GM21528 (cell line): ENCODE measurements around the gene SLC24A3.
A peak's percentile ranks its signal among the peaks of the same experiment; 100 is the strongest.

ENCODE experiments used
- ATAC-seq: cut with Tn5 transposase; IDR thresholded peaks from one replicate; pipeline ENCODE4 v1.9.1; 2021; ENCODE audit warnings: mild to moderate bottlenecking, moderate library complexity; ENCODE audit not compliant: unreplicated experiment, low FRiP score

The SLC24A3 gene

GRCh38 chr20:19688031-19688806, 475.8 kb downstream of the SLC24A3 start:
- no peak for ATAC-seq

- ATAC-seq = no peak
Measured at GRCh38 chr20:19690462-19690861, 478.0 kb downstream of the SLC24A3 start.

- no peak for ATAC-seq
Measured at GRCh38 chr20:19691125-19691524, 478.7 kb downstream of the SLC24A3 start.

- ATAC-seq = no peak
Measured at GRCh38 chr20:19692100-19692499, 479.7 kb downstream of the SLC24A3 start.

- no peak for ATAC-seq
Measured at GRCh38 chr20:19692685-19693119, 480.3 kb downstream of the SLC24A3 start.

- ATAC-seq = no peak
Measured at GRCh38 chr20:19693508-19693907, 481.1 kb downstream of the SLC24A3 start.

- no peak for ATAC-seq
Measured at GRCh38 chr20:19695081-19695480, 482.6 kb downstream of the SLC24A3 start.

GRCh38 chr20:19696620-19697019, 484.2 kb downstream of the SLC24A3 start:
- no peak for ATAC-seq

- no peak for ATAC-seq
Measured at GRCh38 chr20:19697415-19697814, 485.0 kb downstream of the SLC24A3 start.

GRCh38 chr20:19699180-19699971, 486.9 kb downstream of the SLC24A3 start:
- ATAC-seq = no peak

- no peak for ATAC-seq
Measured at GRCh38 chr20:19701429-19701828, 489.0 kb downstream of the SLC24A3 start.

GRCh38 chr20:19706463-19706862, 494.0 kb downstream of the SLC24A3 start:
- ATAC-seq = peak; percentile 71

GRCh38 chr20:19709635-19710335, 497.3 kb downstream of the SLC24A3 start:
- ATAC-seq = no peak

GRCh38 chr20:19710336-19711120, 498.1 kb downstream of the SLC24A3 start:
- no peak for ATAC-seq

GRCh38 chr20:19711126-19711525, 498.7 kb downstream of the SLC24A3 start:
- no peak for ATAC-seq

- no peak for ATAC-seq
Measured at GRCh38 chr20:19712721-19713260, 500.3 kb downstream of the SLC24A3 start.

- ATAC-seq = no peak
Measured at GRCh38 chr20:19713822-19714578, 501.6 kb downstream of the SLC24A3 start.

GRCh38 chr20:19714579-19714840, 502.1 kb downstream of the SLC24A3 start:
- ATAC-seq = no peak

- ATAC-seq = no peak
Measured at GRCh38 chr20:19715986-19716385, 503.5 kb downstream of the SLC24A3 start.

GRCh38 chr20:19718880-19719279, 506.4 kb downstream of the SLC24A3 start:
- ATAC-seq = no peak
